ENCODE data around the gene FAM25G. TPM values are rescaled to one million over a fixed set of nuclear protein-coding genes. Genes with fewer than 3 reads are reported as not detected.

The FAM25G gene
- total RNA-seq, 1 experiment from 2014 or later = not detected

GRCh38 chr10:47458466-47459154 lies 32.9 kb downstream of the FAM25G start:
- TF ChIP-seq, protein P1, sequence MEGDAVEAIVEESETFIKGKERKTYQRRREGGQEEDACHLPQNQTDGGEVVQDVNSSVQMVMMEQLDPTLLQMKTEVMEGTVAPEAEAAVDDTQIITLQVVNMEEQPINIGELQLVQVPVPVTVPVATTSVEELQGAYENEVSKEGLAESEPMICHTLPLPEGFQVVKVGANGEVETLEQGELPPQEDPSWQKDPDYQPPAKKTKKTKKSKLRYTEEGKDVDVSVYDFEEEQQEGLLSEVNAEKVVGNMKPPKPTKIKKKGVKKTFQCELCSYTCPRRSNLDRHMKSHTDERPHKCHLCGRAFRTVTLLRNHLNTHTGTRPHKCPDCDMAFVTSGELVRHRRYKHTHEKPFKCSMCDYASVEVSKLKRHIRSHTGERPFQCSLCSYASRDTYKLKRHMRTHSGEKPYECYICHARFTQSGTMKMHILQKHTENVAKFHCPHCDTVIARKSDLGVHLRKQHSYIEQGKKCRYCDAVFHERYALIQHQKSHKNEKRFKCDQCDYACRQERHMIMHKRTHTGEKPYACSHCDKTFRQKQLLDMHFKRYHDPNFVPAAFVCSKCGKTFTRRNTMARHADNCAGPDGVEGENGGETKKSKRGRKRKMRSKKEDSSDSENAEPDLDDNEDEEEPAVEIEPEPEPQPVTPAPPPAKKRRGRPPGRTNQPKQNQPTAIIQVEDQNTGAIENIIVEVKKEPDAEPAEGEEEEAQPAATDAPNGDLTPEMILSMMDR (IDR thresholded peaks at IDR 0.05; ENCODE audit: insufficient read depth in 1 of 2, low read depth in 1 of 2, low read length in 1 of 2, severe bottlenecking in 1 of 2, unreplicated experiment in 1 of 2) = no peak
- Mint-ChIP-seq H3K4me3 (ENCODE audit: unreplicated experiment) (peak overlapping the region; percentile 30), H3K9me3 (ENCODE audit: unreplicated experiment) (no peaks in the 10 kb centered on the region), H3K27me3 (ENCODE audit: insufficient read depth, unreplicated experiment) (no peaks in the 10 kb centered on the region), H3K4me1 (ENCODE audit: low read depth, unreplicated experiment) (peaks cover 30% of the 10 kb centered on the region), H3K36me3 (ENCODE audit: insufficient read depth, unreplicated experiment) (peaks cover 9% of the 10 kb centered on the region), H3K27ac (ENCODE audit: unreplicated experiment) (peak overlapping the region; percentile 63)
- POLR2A ChIA-PET = no interaction called here
- Histone ChIP-seq H3K9me3 (no peaks in the 10 kb centered on the region), H3K4me1 (peaks cover 36% of the 10 kb centered on the region), H3K36me3 (ENCODE audit: control insufficient read depth, insufficient read depth, low read length) (no peaks in the 10 kb centered on the region), H3K27me3 (replicated peaks; ENCODE audit: control insufficient read depth, insufficient read depth, low read length) (no peaks in the 10 kb centered on the region), H3K4me3 (ENCODE audit: low read depth, low read length) (no peak overlapping the region)
- CTCF ChIA-PET = interaction anchor here (0.7 kb wide), 1 partner anchor 14 kb away, joined by 5 read pairs; no protein-coding TSS in a partner anchor
- no TSS peak for BruUV-seq (replicated peaks)
- intact Hi-C loops (cut with micrococcal nuclease; ENCODE audit: unreplicated experiment) = loop anchor here (2.0 kb wide), 1 partner anchor 20 kb away; no protein-coding TSS in a partner anchor
- peak; percentile 42 to 65 for DNase-seq

GRCh38 chr10:47457826-47458225 lies 33.7 kb downstream of the FAM25G start:
- POLR2A ChIA-PET = no interaction called here
- TF ChIP-seq, protein P1 (IDR thresholded peaks at IDR 0.05; ENCODE audit: insufficient read depth in 1 of 2, low read depth in 1 of 2, low read length in 1 of 2, severe bottlenecking in 1 of 2, unreplicated experiment in 1 of 2) = no peak
- Histone ChIP-seq H3K4me1 (peaks cover 36% of the 10 kb centered on the region), H3K4me3 (ENCODE audit: low read depth, low read length) (no peak overlapping the region), H3K9me3 (no peaks in the 10 kb centered on the region), H3K36me3 (ENCODE audit: control insufficient read depth, insufficient read depth, low read length) (no peaks in the 10 kb centered on the region), H3K27me3 (replicated peaks; ENCODE audit: control insufficient read depth, insufficient read depth, low read length) (no peaks in the 10 kb centered on the region)
- Mint-ChIP-seq H3K36me3 (ENCODE audit: insufficient read depth, unreplicated experiment) (peaks cover 9% of the 10 kb centered on the region), H3K4me1 (ENCODE audit: low read depth, unreplicated experiment) (peaks cover 30% of the 10 kb centered on the region), H3K4me3 (ENCODE audit: unreplicated experiment) (no peak overlapping the region), H3K9me3 (ENCODE audit: unreplicated experiment) (no peaks in the 10 kb centered on the region), H3K27me3 (ENCODE audit: insufficient read depth, unreplicated experiment) (no peaks in the 10 kb centered on the region), H3K27ac (ENCODE audit: unreplicated experiment) (peak overlapping the region; percentile 63)
- DNase-seq = peak in 1 of 2 experiments; percentile 9
- intact Hi-C loops (cut with micrococcal nuclease; ENCODE audit: unreplicated experiment) = loop anchor here (2.0 kb wide), 1 partner anchor 19 kb away; no protein-coding TSS in a partner anchor
- BruUV-seq (replicated peaks) = no TSS peak
- CTCF ChIA-PET = no interaction called here

GRCh38 chr10:47457528-47457820 lies 34.0 kb downstream of the FAM25G start:
- Mint-ChIP-seq H3K36me3 (ENCODE audit: insufficient read depth, unreplicated experiment) (peaks cover 9% of the 10 kb centered on the region), H3K27ac (ENCODE audit: unreplicated experiment) (peak overlapping the region; percentile 8), H3K27me3 (ENCODE audit: insufficient read depth, unreplicated experiment) (no peaks in the 10 kb centered on the region), H3K4me3 (ENCODE audit: unreplicated experiment) (no peak overlapping the region), H3K9me3 (ENCODE audit: unreplicated experiment) (no peaks in the 10 kb centered on the region), H3K4me1 (ENCODE audit: low read depth, unreplicated experiment) (peaks cover 30% of the 10 kb centered on the region)
- Histone ChIP-seq H3K27me3 (replicated peaks; ENCODE audit: control insufficient read depth, insufficient read depth, low read length) (no peaks in the 10 kb centered on the region), H3K4me1 (peaks cover 39% of the 10 kb centered on the region), H3K9me3 (no peaks in the 10 kb centered on the region), H3K36me3 (ENCODE audit: control insufficient read depth, insufficient read depth, low read length) (no peaks in the 10 kb centered on the region), H3K4me3 (ENCODE audit: low read depth, low read length) (no peak overlapping the region)
- CTCF ChIA-PET = no interaction called here
- no peak for DNase-seq
- TF ChIP-seq, protein P1 (IDR thresholded peaks at IDR 0.05; ENCODE audit: insufficient read depth in 1 of 2, low read depth in 1 of 2, low read length in 1 of 2, severe bottlenecking in 1 of 2, unreplicated experiment in 1 of 2) = no peak
- intact Hi-C loops (cut with micrococcal nuclease; ENCODE audit: unreplicated experiment) = no loop called here
- BruUV-seq (replicated peaks) = no TSS peak
- POLR2A ChIA-PET = no interaction called here
